Measurements from ENCODE around the gene ZSCAN31.

DNA sequence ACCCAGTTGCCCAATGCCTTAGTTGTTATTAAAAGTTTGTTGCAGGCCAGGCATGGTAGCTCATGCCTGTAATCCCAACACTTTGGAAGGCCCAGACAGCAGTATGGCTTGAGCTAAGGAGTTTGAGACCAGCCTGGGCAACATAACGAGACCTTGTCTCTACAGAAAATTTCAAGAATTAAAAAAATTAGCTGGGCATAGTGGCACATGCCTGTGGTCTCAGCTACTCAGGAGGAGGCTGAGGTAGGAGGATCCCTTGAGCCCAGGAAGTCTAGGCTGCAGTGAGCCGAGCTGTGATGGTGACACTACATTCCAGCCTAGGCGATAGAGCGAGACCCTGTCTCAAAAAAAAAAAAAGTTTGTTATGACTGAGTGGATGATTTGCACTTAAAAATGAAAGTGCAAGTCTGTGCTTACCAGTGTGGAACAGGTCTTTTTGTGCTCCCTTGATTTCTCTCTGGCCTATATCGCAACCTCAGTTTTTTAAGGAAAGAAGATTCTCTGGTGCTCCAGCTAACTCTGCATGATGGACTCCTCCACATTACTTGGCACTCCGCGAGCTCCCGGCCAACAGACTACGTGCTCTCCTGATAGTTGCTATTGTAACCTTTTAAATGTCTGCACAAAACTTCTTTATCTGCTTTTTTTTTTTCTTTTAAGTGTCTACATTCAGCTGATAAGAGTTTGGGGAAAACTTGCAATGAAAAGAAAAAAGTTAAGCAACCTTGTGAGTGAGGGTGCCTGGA is 35.9 kb upstream of the ZSCAN31 start:
- TF ChIP-seq POLR2A (IDR thresholded peaks at IDR 0.05; ENCODE audit: low read depth, low read length) (no peak), TAF1 (IDR thresholded peaks at IDR 0.05; ENCODE audit: borderline replicate concordance, low read depth, low read length) (no peak), POLR2AphosphoS5 (IDR thresholded peaks at IDR 0.05; ENCODE audit: low read depth, low read length) (no peak)
